ENCODE data around the gene PRSS50. TPM values are rescaled to one million over a fixed set of nuclear protein-coding genes. Genes with fewer than 3 reads are reported as not detected.

Gene PRSS50
- total and polyA plus RNA-seq, 8 donors, result under 0.01 to 0.10 TPM; not detected in 6

GRCh38 chr3:46736006-46736872, 18.6 kb upstream of the PRSS50 start:
- H3K4me1 ChIP-seq, result no peaks in the 10 kb centered on the region
- H3K9me3 ChIP-seq, result no peaks in the 10 kb centered on the region
- H3K4me3 ChIP-seq, result no peak overlapping the region
- H3K27me3 ChIP-seq, result peaks cover 0 to 27% (median 0%) of the 10 kb centered on the region in 3 donors
- H3K36me3 ChIP-seq, result no peaks in the 10 kb centered on the region
- intact Hi-C loops (cut with DNase I; ENCODE audit: low total_unique reads), result no loop called here
- no peak overlapping the region for H3K27ac ChIP-seq
- WGBS, 5 donors, result 83 to 90% (median 86%) methylated on average over 17 to 20 of the region's 20 CpGs
- TF ChIP-seq POLR2AphosphoS5 (IDR thresholded peaks at IDR 0.05) (no peak), EP300 (IDR thresholded peaks at IDR 0.05) (no peak), POLR2A (IDR thresholded peaks at IDR 0.05) (no peak)
- peak in 1 of 2 donors; percentile 3 for DNase-seq

- WGBS, 5 donors, result 54 to 73% (median 61%) methylated on average over 4 of the region's 4 CpGs
Observed at GRCh38 chr3:46734773-46735172, 17.1 kb upstream of the PRSS50 start.

GRCh38 chr3:46733026-46733800, 15.5 kb upstream of the PRSS50 start:
- intact Hi-C loops (cut with DNase I; ENCODE audit: low total_unique reads), result no loop called here
- Histone ChIP-seq H3K4me3 (no peak overlapping the region), H3K27me3 (peaks cover 0 to 27% (median 0%) of the 10 kb centered on the region in 3 donors), H3K27ac (no peak overlapping the region), H3K36me3 (no peaks in the 10 kb centered on the region), H3K4me1 (no peaks in the 10 kb centered on the region), H3K9me3 (no peaks in the 10 kb centered on the region)
- 78 to 84% (median 82%) methylated on average over 9 of the region's 9 CpGs for WGBS, 5 donors
- no peak for DNase-seq
- TF ChIP-seq POLR2AphosphoS5 (IDR thresholded peaks at IDR 0.05) (no peak), CTCF (IDR thresholded peaks at IDR 0.05) (no peak), POLR2A (IDR thresholded peaks at IDR 0.05) (no peak)

More at GRCh38 chr3:46734773-46735172, 17.1 kb upstream of the PRSS50 start:
- intact Hi-C loops (cut with DNase I; ENCODE audit: low total_unique reads), result no loop called here
- no peak for TF ChIP-seq POLR2AphosphoS5 (IDR thresholded peaks at IDR 0.05)
- no peak for TF ChIP-seq EP300 (IDR thresholded peaks at IDR 0.05)
- TF ChIP-seq POLR2A (IDR thresholded peaks at IDR 0.05), result no peak
- no peak for TF ChIP-seq CTCF (IDR thresholded peaks at IDR 0.05)
- Histone ChIP-seq H3K9me3 (no peaks in the 10 kb centered on the region), H3K4me1 (no peaks in the 10 kb centered on the region), H3K27me3 (peaks cover 0 to 27% (median 0%) of the 10 kb centered on the region in 3 donors), H3K4me3 (no peak overlapping the region), H3K27ac (no peak overlapping the region), H3K36me3 (no peaks in the 10 kb centered on the region)
- peak in 1 of 2 donors; percentile 17 for DNase-seq

GRCh38 chr3:46731795-46732194, 14.1 kb upstream of the PRSS50 start:
- Histone ChIP-seq H3K27me3 (peaks cover 0 to 24% (median 0%) of the 10 kb centered on the region in 3 donors), H3K9me3 (no peaks in the 10 kb centered on the region), H3K36me3 (no peaks in the 10 kb centered on the region), H3K4me1 (no peaks in the 10 kb centered on the region), H3K4me3 (no peak overlapping the region), H3K27ac (no peak overlapping the region)
- TF ChIP-seq EP300 (IDR thresholded peaks at IDR 0.05) (no peak), POLR2AphosphoS5 (IDR thresholded peaks at IDR 0.05) (no peak), POLR2A (IDR thresholded peaks at IDR 0.05) (no peak), CTCF (IDR thresholded peaks at IDR 0.05) (no peak)
- 74 to 85% (median 80%) methylated on average over 3 of the region's 3 CpGs for WGBS, 5 donors
- DNase-seq, result no peak
- intact Hi-C loops (cut with DNase I; ENCODE audit: low total_unique reads), result no loop called here
